Body of pancreas (tissue), 4 donors: Measurements from ENCODE around the gene LBR.

Source experiments
- POLR2A ChIP-seq, 3 donors: fragments of 450-650 bp; IDR thresholded peaks; one replicate each; pipeline ENCODE4 v1.6.1; 2016; ENCODE audit warnings: antibody characterized with exemption in 3 of 3, mild to moderate bottlenecking in 2 of 3
- TF ChIP-seq, protein P1 (sequence below), 7 experiments: fragments of 450-650 bp in 4 of 7; fragments of 200-600 bp in 3 of 7; sonication (generic) in 3 of 7; IDR thresholded peaks; one replicate each; pipeline ENCODE4 v1.5.1; 2016 to 2019; ENCODE audit warnings: antibody characterized with exemption in 7 of 7

DNA sequence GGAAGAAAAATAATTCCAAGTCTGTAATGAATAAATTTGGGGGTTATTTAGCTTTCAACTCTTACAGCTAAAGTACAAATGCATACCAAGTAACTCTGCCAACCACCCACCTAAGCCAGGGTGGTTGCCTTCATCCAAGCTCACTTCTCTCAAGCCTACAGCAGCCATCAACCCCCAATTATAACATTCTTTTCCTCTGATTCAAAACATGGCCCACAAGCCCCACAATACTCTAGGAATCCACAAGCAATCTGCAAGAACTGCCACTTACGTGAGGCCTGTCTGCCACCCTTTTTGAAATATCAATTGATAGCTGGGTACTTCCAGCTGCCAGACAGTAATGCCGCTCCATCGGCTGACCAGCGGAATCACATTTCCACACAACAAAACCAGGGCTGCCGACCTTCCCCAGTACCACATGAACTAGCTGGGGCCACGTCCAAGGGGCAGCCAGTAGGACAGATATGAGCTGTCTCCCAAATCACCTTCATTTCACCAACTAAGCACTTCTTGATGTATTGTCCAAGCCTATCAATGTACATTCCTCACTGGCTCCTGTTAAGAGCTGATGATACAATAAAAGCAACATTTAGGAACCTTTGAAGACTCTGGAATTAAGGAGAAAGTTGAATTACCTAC is 3.2 kb downstream of the LBR start:
- TF ChIP-seq, protein P1, sequence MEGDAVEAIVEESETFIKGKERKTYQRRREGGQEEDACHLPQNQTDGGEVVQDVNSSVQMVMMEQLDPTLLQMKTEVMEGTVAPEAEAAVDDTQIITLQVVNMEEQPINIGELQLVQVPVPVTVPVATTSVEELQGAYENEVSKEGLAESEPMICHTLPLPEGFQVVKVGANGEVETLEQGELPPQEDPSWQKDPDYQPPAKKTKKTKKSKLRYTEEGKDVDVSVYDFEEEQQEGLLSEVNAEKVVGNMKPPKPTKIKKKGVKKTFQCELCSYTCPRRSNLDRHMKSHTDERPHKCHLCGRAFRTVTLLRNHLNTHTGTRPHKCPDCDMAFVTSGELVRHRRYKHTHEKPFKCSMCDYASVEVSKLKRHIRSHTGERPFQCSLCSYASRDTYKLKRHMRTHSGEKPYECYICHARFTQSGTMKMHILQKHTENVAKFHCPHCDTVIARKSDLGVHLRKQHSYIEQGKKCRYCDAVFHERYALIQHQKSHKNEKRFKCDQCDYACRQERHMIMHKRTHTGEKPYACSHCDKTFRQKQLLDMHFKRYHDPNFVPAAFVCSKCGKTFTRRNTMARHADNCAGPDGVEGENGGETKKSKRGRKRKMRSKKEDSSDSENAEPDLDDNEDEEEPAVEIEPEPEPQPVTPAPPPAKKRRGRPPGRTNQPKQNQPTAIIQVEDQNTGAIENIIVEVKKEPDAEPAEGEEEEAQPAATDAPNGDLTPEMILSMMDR (IDR thresholded peaks at IDR 0.05) = no peak
- no peak for TF ChIP-seq POLR2A (IDR thresholded peaks at IDR 0.05)
